ENCODE results near the gene SNORC.

- no peak for TF ChIP-seq POLR2A (IDR thresholded peaks at IDR 0.05)
- no peak for TF ChIP-seq CTCF (IDR thresholded peaks at IDR 0.05)
- no peak for TF ChIP-seq POLR2AphosphoS5 (IDR thresholded peaks at IDR 0.05)
- TF ChIP-seq EP300 (IDR thresholded peaks at IDR 0.05): no peak
Measured at GRCh38 chr2:232920055-232920454, 50.0 kb downstream of the SNORC start.
